Activated gamma-delta T cell treated with anti-CD3 and anti-CD28 coated beads, Interleukin-2, amount 50 U/mL, for 16 hours (primary cell): ENCODE results near the gene LRIT3.

Source experiments
- DNase-seq: peaks from one replicate; pipeline ENCODE4 v3.0.0-alpha.2; 2020; ENCODE audit warnings: low read depth

The LRIT3 gene

GRCh38 chr4:109847896-109848442 lies at the start of gene LRIT3:
LRIT3 (plus strand) TSS chr4:109848107; CDS start chr4:109848202, 95 bp downstream.
- DNase-seq, result no peak

DNA sequence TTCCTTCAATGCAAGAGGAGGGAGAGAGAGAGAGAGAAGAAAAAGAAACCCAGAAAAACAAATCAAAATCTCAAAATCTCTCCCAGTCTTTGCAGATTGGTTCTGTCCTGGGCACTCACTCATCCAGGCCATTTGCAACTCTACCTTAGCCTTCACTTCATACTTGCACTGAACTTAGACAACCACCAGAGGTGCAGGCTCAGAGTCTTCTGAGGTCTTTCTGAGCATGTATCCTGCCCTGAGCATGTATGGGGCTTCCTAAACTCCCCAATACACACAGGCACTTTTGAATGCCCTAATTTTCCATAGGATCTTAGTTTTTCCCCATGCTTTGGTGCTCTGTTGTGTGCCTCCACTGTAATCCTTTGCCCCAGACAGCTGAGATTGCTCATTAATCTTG lies 49.0 kb upstream of the LRIT3 start:
- no peak for DNase-seq

DNA sequence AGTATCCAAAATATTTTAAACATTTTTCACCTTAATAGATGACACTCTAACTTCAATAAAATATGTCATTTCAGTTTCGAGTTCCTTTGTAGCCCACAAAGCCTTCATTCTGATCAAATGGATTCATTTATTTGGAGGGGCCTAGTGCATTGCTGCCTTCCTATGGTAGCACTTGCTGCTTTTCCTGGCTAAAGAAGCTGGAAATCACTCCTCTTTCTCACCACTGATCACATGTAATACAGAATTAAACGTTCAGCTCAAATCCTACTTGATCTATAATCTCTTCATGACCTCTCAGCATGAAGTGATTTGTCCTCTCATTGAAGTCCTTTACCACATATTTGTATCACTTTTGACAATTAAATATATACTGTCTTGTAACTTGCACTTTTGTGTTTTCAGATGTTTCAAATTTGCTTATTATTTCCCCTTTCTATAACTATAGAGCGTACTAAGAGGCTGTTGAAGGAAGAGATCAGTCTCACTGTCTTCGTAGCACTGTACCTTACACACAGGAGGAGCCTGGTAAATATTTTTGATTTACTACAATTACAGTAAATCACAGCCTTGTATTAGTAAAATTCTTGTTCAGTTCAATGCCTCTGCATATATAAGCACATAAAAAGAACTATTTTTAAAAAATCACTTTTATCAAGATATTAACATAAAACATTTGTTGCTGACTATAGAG lies 46.7 kb upstream of the LRIT3 start:
- no peak for DNase-seq

DNA sequence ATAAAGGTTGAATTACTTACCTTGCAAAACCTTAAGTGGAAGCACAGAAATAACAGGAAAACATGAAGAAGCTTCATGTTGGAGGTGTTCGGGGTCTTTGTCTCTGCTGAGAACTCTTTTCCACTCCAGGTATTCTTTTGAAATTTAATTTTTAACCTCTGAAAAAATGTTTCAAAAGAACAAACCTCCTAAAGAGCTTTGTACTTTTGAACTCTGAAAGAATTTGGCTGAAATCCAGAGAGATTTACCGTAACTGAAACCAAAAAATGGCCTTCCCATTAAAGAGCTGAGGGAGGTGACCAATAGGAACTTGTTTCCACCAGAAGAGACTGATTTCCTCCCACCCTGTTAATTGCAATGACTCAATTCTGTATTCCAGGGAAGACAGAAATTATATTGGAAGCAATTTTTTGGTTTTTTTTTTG lies 46.0 kb upstream of the LRIT3 start, which contains the start of gene CFI:
Gene CFI (minus strand): TSS at position 105 of the 425 bp plus-strand sequence. CDS start 28 bp downstream, at position 77.
- DNase-seq, result no peak

GRCh38 chr4:109803924-109804571 lies 43.9 kb upstream of the LRIT3 start:
- no peak for DNase-seq

- no peak for DNase-seq
These were observed 38.3 kb upstream of the LRIT3 start for GRCh38 chr4:109809655-109810054.

- no peak for DNase-seq
These were observed 37.1 kb upstream of the LRIT3 start for GRCh38 chr4:109810552-109811387.

DNA sequence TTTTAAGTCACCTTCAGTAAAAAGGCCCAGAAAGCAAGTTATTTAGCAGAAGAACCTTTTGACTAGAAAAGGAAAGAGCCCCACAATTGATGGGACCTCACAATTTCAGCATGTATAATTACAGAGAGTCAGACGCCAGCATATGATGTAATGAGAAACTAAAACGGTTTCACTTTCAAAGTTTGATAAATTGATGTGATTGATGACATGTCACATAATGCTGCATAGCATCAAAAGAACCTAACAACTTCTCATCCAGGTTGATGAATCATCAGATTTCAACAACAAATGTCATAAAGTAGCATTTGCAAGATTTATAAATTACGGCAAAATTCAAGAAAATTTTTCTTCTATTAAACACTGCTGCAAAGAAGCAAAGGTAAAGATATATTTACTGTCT lies 36.2 kb upstream of the LRIT3 start:
- DNase-seq, result no peak

- DNase-seq, result peak; percentile 76
These were observed 32.5 kb upstream of the LRIT3 start, which contains the start of gene GAR1 for GRCh38 chr4:109815151-109816081. GAR1 (plus strand) TSS chr4:109815762; CDS start chr4:109816165, 403 bp downstream.

GRCh38 chr4:109816082-109816442 lies 31.8 kb upstream of the LRIT3 start:
- peak; percentile 16 for DNase-seq

DNA sequence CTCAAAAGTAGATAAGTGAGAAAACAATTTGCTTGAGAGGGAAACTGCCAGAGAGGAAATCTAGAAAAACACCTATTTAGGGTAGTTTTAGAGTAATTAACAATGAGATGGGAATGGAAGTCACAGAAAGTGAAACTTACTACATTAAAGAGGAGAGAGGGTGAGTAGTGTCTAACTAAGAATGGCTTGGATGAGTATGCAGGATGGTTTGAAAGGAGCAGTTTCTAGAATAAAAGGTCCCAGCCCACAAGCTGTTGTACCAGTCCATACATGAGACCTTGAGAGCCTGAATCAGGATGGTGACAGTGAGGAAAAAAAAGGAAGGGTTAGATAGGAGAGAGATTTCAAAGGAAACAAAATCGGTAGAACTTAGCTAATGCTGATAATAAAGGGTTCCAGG lies 31.0 kb upstream of the LRIT3 start:
- no peak for DNase-seq

DNA sequence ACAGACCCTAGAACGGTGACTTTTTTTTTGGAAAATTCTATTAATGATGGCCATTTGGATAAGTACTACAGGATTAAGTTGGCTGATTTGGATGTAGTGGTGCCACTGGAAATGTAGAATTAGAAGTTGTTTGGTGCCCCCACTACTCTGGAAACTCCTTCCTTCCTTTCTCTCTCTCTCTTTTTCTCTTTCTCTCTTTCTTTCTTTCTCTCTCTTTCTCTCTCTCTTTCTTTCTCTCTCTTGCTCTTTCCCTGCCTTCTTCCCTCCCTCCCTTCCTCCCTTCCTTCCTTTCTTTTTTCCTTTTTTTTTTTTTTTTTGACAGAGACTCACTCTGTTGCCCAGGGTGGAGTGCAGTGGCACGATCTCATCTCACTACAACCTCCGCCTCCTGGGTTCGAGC lies 29.6 kb upstream of the LRIT3 start:
- no peak for DNase-seq

DNA sequence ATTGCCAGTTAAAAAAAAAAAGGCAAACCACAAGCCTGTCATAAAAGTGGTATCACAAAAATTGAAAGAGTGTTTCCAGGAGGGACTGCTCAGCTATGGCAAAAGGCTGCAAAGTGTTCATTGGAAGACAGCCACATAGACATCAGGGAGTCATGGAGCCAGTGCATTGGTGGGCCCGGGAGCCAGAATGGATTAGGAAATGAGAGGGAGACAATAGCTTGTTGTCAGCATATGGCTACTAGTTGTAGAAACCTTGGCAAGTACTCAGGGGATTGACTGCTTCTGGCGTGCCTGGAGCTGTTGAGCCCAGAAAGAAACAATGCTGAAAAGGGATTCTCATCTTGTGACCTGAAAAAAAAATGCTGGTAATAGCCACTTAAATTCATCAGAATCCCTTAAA lies 27.3 kb upstream of the LRIT3 start:
- DNase-seq, result no peak

- DNase-seq, result no peak
These were observed 26.7 kb upstream of the LRIT3 start for GRCh38 chr4:109821185-109821584.

DNA sequence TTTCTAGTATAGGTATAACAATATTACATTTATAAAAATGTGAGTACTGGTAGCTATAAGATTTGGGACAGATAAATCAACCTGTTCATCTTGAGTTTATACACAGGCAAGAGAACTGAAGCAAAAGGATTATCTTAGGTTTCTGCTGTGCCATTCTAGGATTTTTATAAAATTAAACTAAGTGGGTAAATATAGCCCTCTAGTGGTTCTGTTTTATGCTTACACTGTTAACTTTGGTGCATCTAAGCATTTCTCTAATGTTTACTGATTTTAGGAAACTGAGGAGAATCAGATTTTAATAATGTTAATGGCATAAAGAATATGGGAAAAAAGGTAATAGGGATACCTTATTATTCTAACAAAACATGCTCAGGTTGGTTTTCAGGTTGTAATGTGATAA lies 21.2 kb upstream of the LRIT3 start:
- no peak for DNase-seq

GRCh38 chr4:109827672-109828071 lies 20.2 kb upstream of the LRIT3 start, which contains the start of gene RRH:
RRH (plus strand) TSS chr4:109827972; CDS start chr4:109828028, 56 bp downstream.
- DNase-seq, result no peak

GRCh38 chr4:109833756-109834155 lies 14.2 kb upstream of the LRIT3 start:
- DNase-seq, result no peak

DNA sequence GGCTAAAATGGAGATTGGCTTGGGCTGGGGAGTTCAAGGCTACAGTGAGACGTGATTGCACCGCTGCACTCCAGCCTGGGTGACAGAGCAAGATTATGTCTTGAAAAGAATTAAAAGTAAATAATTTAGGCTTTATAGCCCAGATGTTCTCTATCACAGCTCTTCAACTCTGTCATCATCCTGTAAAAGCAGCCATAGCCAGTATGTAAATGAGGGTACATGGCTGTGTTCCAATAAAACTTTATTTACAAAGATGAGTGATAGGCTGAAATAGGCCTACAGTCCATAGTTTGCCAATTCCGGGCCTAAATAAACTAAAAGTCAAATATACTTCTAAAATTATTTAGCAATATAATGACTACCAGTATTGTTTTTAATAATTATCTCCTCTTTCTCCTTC lies 10.9 kb upstream of the LRIT3 start:
- no peak for DNase-seq

- DNase-seq, result no peak
These were observed 1.4 kb upstream of the LRIT3 start for GRCh38 chr4:109846395-109847098.

- DNase-seq, result no peak
These were observed 594 bp downstream of the LRIT3 start for GRCh38 chr4:109848501-109848900.

GRCh38 chr4:109850601-109851000 lies 2.7 kb downstream of the LRIT3 start:
- no peak for DNase-seq
